ENCODE data around the gene LHFPL3.
"Not testable (repeated sequence)": the region's sequence is repeated elsewhere in the genome, so short reads cannot be mapped to it uniquely, and the experiment has no call there.

The LHFPL3 gene

DNA sequence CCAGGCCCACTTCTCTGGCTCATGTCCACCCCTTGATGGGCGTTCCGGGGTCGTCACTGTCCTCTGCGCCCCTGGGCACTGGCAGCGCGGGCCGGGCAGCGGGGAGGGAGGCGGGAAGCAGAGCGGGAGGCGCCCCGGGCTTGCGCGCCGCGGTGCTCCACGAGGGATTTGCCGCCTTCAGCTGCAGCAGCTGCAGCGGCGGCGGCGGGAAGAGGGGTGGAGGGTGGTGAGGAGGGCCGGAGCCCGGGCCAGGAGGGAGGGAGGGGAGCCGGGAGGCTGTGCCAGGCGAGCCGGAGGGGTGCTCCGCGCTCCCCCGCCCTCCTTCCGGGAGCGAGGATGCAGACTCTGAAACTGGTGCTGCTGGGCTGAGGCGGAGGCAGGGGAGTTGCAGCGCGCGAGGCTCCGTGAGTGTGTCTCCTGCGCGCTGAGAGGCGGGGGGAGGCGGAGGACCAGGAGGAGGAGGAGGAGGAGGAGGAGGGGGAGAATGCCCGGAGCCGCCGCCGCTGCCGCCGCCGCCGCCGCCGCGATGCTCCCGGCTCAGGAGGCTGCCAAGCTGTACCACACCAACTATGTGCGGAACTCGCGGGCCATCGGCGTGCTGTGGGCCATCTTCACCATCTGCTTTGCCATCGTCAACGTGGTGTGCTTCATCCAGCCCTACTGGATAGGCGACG, at the start of gene LHFPL3:
Gene LHFPL3, plus strand, starts transcription at position 308 of the 674 bp plus-strand sequence.
- DNase-seq: peak; percentile 70
- no peaks in the 10 kb centered on the region for H3K36me3 ChIP-seq
- TF ChIP-seq, protein P1, sequence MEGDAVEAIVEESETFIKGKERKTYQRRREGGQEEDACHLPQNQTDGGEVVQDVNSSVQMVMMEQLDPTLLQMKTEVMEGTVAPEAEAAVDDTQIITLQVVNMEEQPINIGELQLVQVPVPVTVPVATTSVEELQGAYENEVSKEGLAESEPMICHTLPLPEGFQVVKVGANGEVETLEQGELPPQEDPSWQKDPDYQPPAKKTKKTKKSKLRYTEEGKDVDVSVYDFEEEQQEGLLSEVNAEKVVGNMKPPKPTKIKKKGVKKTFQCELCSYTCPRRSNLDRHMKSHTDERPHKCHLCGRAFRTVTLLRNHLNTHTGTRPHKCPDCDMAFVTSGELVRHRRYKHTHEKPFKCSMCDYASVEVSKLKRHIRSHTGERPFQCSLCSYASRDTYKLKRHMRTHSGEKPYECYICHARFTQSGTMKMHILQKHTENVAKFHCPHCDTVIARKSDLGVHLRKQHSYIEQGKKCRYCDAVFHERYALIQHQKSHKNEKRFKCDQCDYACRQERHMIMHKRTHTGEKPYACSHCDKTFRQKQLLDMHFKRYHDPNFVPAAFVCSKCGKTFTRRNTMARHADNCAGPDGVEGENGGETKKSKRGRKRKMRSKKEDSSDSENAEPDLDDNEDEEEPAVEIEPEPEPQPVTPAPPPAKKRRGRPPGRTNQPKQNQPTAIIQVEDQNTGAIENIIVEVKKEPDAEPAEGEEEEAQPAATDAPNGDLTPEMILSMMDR (IDR thresholded peaks at IDR 0.05; ENCODE audit: low read depth, low read length): no peak
- H3K27me3 ChIP-seq (ENCODE audit: insufficient read depth, low read depth, severe bottlenecking): no peaks in the 10 kb centered on the region
- peak within 1 kb of the TSS; percentile 53 for H3K4me3 ChIP-seq (ENCODE audit: low read depth, low read length)
- H3K9me3 ChIP-seq (ENCODE audit: severe bottlenecking): no peaks in the 10 kb centered on the region
- peak within 1 kb of the TSS; percentile 60 for H3K27ac ChIP-seq

DNA sequence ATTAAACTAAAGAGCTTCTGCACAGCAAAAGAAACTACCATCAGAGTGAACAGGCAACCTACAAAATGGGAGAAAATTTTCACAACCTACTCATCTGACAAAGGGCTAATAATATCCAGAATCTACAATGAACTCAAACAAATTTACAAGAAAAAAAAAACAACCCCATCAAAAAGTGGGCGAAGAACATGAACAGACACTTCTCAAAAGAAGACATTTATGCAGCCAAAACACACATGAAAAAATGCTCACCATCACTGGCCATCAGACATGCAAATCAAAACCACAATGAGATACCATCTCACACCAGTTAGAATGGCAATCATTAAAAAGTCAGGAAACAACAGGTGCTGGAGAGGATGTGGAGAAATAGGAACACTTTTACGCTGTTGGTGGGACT, 46.7 kb upstream of the LHFPL3 start:
- H3K27me3 ChIP-seq (ENCODE audit: insufficient read depth, low read depth, severe bottlenecking); H3K27ac ChIP-seq; H3K36me3 ChIP-seq; H3K9me3 ChIP-seq (ENCODE audit: severe bottlenecking); H3K4me3 ChIP-seq (ENCODE audit: low read depth, low read length); DNase-seq: not testable (repeated sequence)

DNA sequence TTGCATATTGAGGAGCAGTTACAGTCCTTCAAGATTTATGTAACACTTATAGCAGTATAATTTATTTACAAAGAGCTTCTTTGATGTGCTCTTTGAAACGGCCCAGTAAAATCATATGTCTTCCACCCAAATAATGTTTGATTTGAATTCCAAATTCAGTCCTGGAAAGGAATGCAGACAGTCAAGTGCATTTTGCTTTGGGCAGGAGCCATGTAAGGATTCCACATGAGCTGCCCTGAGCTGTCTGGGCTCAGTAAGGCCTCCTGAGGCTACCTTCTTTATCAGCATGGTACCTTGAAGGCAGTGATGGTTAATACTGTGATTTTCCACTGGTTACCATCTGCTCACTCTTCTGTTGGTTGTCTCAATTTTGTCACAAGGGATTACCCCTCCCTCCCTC, 41.6 kb upstream of the LHFPL3 start:
- TF ChIP-seq, protein P1 (IDR thresholded peaks at IDR 0.05; ENCODE audit: low read depth, low read length): no peak
- DNase-seq: peak; percentile 61
- Histone ChIP-seq H3K9me3 (ENCODE audit: severe bottlenecking) (peaks cover 3% of the 10 kb centered on the region), H3K4me3 (ENCODE audit: low read depth, low read length) (no peak overlapping the region), H3K27ac (no peak overlapping the region), H3K27me3 (ENCODE audit: insufficient read depth, low read depth, severe bottlenecking) (no peaks in the 10 kb centered on the region), H3K36me3 (no peaks in the 10 kb centered on the region)

DNA sequence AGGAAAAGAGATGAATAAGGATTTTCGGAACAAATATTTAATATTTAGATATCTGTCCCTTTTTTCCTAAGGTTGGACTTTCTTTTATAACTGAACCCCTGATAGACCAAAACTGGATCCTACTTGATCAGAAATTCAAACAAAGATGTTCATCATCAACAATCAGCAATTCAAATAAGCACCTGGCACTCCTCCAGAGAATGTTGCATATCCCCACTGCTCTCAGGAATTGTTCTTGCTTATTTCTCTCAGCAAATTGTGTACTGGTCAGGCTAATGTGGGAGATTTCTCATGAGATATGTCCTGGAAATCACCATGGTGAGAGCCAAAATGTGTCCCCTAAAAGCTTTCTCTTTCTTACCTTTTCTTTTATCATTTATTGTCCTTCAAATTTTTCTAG, 40.3 kb upstream of the LHFPL3 start:
- Histone ChIP-seq H3K36me3 (no peaks in the 10 kb centered on the region), H3K4me3 (ENCODE audit: low read depth, low read length) (no peak overlapping the region), H3K27me3 (ENCODE audit: insufficient read depth, low read depth, severe bottlenecking) (no peaks in the 10 kb centered on the region), H3K9me3 (ENCODE audit: severe bottlenecking) (peaks cover 3% of the 10 kb centered on the region), H3K27ac (no peak overlapping the region)
- TF ChIP-seq, protein P1 (IDR thresholded peaks at IDR 0.05; ENCODE audit: low read depth, low read length): no peak
- DNase-seq: no peak

DNA sequence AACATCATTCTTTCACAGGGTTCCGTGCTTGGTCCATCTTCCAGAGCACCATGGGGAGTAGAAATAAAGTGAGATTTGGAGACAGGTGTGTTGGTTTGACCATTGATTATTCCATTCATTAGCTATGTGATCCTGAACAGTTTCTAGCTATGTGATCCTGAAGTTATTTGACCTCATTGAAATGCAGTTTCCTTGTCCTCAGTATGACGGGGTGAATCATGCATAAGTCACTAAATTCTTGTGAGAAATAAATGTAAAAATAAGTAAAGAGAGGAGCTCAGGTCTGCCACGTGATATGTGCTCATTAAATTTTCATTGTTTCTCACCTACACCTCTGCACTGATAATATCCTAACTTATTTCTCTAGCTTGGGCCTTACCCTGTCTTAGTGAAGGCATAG, 34.1 kb upstream of the LHFPL3 start:
- no peak overlapping the region for H3K27ac ChIP-seq
- no peaks in the 10 kb centered on the region for H3K27me3 ChIP-seq (ENCODE audit: insufficient read depth, low read depth, severe bottlenecking)
- TF ChIP-seq, protein P1 (IDR thresholded peaks at IDR 0.05; ENCODE audit: low read depth, low read length): no peak
- no peak overlapping the region for H3K4me3 ChIP-seq (ENCODE audit: low read depth, low read length)
- no peak for DNase-seq
- H3K36me3 ChIP-seq: no peaks in the 10 kb centered on the region
- peaks cover 7% of the 10 kb centered on the region for H3K9me3 ChIP-seq (ENCODE audit: severe bottlenecking)

DNA sequence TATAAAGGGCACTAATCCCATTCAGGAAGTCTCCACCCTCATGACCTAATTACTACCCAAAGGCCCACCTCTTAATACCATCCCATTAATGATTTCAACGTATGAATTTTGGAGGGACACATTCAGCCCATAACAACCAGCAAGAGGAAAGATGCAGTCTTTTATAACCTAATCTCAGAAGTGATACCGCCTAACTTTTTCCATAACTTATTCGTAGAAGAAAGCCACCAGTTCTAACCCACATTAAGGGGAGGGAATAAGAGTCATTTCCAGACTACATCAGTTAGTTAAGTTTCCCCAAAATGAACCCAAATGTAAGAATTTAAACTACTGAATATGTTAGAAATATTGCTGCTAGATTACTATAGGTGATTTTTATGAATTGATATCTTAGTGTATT, 32.1 kb upstream of the LHFPL3 start:
- no peak for DNase-seq
- H3K4me3 ChIP-seq (ENCODE audit: low read depth, low read length): no peak overlapping the region
- H3K36me3 ChIP-seq: no peaks in the 10 kb centered on the region
- H3K27me3 ChIP-seq (ENCODE audit: insufficient read depth, low read depth, severe bottlenecking): no peaks in the 10 kb centered on the region
- no peak overlapping the region for H3K27ac ChIP-seq
- TF ChIP-seq, protein P1 (IDR thresholded peaks at IDR 0.05; ENCODE audit: low read depth, low read length): no peak
- H3K9me3 ChIP-seq (ENCODE audit: severe bottlenecking): peaks cover 4% of the 10 kb centered on the region
